Measurements from ENCODE around the gene TIAM2.

TIAM2 gene

DNA sequence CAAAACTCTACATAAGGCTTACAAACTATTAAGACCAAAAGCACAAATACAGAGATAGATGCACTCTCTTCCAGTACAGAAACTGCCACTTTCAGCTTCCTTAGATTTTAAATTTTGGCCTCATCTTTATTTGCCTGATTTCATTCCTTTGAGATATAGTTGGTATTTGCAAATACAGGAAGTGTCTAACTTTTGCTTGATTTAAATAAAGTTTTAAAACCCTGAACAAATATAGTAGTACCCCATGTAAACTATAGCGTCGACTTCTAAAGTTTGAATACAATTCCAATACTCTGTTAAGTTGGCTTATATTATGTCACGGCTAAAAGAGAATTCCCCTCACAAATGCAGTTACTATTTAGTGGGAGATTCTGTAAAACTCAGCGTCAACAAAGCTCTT, 267.5 kb downstream of the TIAM2 start:
- Histone ChIP-seq H3K4me3 (replicated peaks; ENCODE audit: insufficient read depth, low read length) (no peak overlapping the region), H3K27me3 (ENCODE audit: insufficient read depth, poor library complexity, severe bottlenecking) (no peaks in the 10 kb centered on the region), H3K27ac (replicated peaks) (no peak overlapping the region)
- no peak for DNase-seq (ENCODE audit: low read depth in 1 of 2, low spot score in 1 of 2)
- TF ChIP-seq CTCF (IDR thresholded peaks at IDR 0.05; ENCODE audit: insufficient read depth, low read length) (no peak), POLR2AphosphoS5 (IDR thresholded peaks at IDR 0.05; ENCODE audit: low read depth) (no peak), GABPA (IDR thresholded peaks at IDR 0.05; ENCODE audit: low read depth) (no peak), SPI1 (IDR thresholded peaks at IDR 0.05; ENCODE audit: borderline replicate concordance, low read depth) (no peak)
- TF ChIP-seq, protein P1, sequence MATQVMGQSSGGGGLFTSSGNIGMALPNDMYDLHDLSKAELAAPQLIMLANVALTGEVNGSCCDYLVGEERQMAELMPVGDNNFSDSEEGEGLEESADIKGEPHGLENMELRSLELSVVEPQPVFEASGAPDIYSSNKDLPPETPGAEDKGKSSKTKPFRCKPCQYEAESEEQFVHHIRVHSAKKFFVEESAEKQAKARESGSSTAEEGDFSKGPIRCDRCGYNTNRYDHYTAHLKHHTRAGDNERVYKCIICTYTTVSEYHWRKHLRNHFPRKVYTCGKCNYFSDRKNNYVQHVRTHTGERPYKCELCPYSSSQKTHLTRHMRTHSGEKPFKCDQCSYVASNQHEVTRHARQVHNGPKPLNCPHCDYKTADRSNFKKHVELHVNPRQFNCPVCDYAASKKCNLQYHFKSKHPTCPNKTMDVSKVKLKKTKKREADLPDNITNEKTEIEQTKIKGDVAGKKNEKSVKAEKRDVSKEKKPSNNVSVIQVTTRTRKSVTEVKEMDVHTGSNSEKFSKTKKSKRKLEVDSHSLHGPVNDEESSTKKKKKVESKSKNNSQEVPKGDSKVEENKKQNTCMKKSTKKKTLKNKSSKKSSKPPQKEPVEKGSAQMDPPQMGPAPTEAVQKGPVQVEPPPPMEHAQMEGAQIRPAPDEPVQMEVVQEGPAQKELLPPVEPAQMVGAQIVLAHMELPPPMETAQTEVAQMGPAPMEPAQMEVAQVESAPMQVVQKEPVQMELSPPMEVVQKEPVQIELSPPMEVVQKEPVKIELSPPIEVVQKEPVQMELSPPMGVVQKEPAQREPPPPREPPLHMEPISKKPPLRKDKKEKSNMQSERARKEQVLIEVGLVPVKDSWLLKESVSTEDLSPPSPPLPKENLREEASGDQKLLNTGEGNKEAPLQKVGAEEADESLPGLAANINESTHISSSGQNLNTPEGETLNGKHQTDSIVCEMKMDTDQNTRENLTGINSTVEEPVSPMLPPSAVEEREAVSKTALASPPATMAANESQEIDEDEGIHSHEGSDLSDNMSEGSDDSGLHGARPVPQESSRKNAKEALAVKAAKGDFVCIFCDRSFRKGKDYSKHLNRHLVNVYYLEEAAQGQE (IDR thresholded peaks at IDR 0.05; ENCODE audit: insufficient replicate concordance, low read depth), result no peak

DNA sequence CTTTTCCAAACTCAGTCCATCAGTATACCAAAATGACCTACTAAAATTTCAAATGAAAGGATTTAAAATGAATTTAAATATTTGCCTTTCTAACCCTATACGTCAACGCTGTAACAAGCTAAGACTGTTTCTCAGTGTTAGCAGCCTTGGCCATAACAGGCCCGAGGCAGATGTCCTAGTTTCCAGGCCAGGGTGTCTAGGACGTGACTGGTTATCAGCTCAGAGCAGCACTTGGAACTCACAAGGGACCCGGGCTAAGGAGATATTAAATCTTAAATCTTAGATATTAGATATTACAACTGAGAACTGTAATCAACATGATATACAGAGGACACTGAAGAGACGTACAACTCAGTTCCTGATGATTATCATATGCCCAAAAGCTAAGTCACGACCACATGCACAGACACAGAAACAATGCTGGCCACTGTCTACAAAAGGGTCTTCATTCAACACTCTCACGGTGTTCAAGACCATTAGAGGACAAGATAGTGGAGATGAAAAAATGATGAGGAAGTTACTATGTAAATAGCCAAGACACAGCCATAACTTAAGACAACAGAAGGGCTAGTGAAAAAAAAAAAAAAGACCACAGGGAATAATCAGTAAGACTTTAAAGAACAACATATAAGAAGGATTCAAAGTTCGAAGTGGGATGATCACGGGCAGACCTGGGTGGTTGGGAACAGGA, 268.4 kb downstream of the TIAM2 start, which contains the start of gene CLDN20:
Gene CLDN20 (plus strand): TSS at position 641 of the 691 bp plus-strand sequence. CDS start 11,707 bp downstream, outside the sequence.
- no peaks in the 10 kb centered on the region for H3K27me3 ChIP-seq (ENCODE audit: insufficient read depth, poor library complexity, severe bottlenecking)
- no peak for TF ChIP-seq CTCF (IDR thresholded peaks at IDR 0.05; ENCODE audit: insufficient read depth, low read length)
- TF ChIP-seq, protein P1 (IDR thresholded peaks at IDR 0.05; ENCODE audit: insufficient replicate concordance, low read depth), result no peak
- TF ChIP-seq SPI1 (IDR thresholded peaks at IDR 0.05; ENCODE audit: borderline replicate concordance, low read depth), result no peak
- TF ChIP-seq POLR2AphosphoS5 (IDR thresholded peaks at IDR 0.05; ENCODE audit: low read depth), result no peak
- TF ChIP-seq GABPA (IDR thresholded peaks at IDR 0.05; ENCODE audit: low read depth), result no peak
- no peak for DNase-seq (ENCODE audit: low read depth in 1 of 2, low spot score in 1 of 2)
- no peak within 1 kb of the TSS for H3K27ac ChIP-seq (replicated peaks)
- no peak within 1 kb of the TSS for H3K4me3 ChIP-seq (replicated peaks; ENCODE audit: insufficient read depth, low read length)

- H3K27ac ChIP-seq (replicated peaks), result no peak overlapping the region
- no peak for DNase-seq (ENCODE audit: low read depth in 1 of 2, low spot score in 1 of 2)
- no peak for TF ChIP-seq POLR2AphosphoS5 (IDR thresholded peaks at IDR 0.05; ENCODE audit: low read depth)
- TF ChIP-seq SPI1 (IDR thresholded peaks at IDR 0.05; ENCODE audit: borderline replicate concordance, low read depth), result no peak
- TF ChIP-seq GABPA (IDR thresholded peaks at IDR 0.05; ENCODE audit: low read depth), result no peak
- H3K4me3 ChIP-seq (replicated peaks; ENCODE audit: insufficient read depth, low read length), result no peak overlapping the region
- H3K27me3 ChIP-seq (ENCODE audit: insufficient read depth, poor library complexity, severe bottlenecking), result no peaks in the 10 kb centered on the region
Observed at GRCh38 chr6:155264693-155265320, 269.7 kb downstream of the TIAM2 start.

DNA sequence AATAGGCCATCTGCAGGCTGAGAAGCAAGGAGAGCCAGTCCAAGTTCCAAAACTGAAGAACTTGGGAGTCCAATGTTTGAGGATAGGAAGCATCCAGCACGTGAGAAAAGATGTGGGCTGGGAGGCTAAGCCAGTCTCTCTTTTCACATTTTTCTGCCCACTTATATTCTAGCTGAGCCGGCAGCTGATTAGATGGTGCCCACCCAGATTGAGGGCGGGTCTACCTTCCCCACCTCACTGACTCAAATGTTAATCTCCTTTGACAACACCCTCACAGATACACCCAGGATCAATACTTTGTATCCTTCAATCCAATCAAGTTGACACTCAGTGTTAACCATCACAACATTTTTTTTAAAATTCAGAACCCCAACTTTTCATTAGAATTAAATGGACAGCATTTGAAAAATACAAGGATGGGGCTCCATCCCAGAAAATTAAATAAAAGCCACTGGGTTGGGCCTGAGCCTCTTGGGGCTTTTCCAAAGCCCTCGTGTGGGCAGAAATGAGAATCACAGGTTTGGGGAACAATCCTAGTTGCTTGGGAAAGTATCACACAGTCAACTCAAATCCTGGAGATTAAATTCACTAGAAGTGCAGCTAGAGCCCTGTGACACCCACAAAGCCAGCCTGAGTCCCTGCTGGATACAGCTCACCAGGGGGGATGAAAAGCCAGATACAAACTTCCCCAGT, 270.9 kb downstream of the TIAM2 start:
- DNase-seq (ENCODE audit: low read depth in 1 of 2, low spot score in 1 of 2), result no peak
- H3K4me3 ChIP-seq (replicated peaks; ENCODE audit: insufficient read depth, low read length), result no peak overlapping the region
- TF ChIP-seq, protein P1 (IDR thresholded peaks at IDR 0.05; ENCODE audit: insufficient replicate concordance, low read depth), result no peak
- no peak for TF ChIP-seq GABPA (IDR thresholded peaks at IDR 0.05; ENCODE audit: low read depth)
- no peak for TF ChIP-seq SPI1 (IDR thresholded peaks at IDR 0.05; ENCODE audit: borderline replicate concordance, low read depth)
- TF ChIP-seq CTCF (IDR thresholded peaks at IDR 0.05; ENCODE audit: insufficient read depth, low read length), result no peak
- TF ChIP-seq POLR2AphosphoS5 (IDR thresholded peaks at IDR 0.05; ENCODE audit: low read depth), result no peak
- no peak overlapping the region for H3K27ac ChIP-seq (replicated peaks)
- no peaks in the 10 kb centered on the region for H3K27me3 ChIP-seq (ENCODE audit: insufficient read depth, poor library complexity, severe bottlenecking)
